A549 (cell line): ENCODE data around the gene ARHGAP4.

Experiments used
- CBX8 ChIP-seq: fragments of 200-600 bp; sonication (generic); IDR thresholded peaks from 2 replicates; pipeline ENCODE4 v1.6.1; 2016
- CHD4 ChIP-seq: fragments of 200-600 bp; sonication (generic); IDR thresholded peaks from 2 replicates; pipeline ENCODE4 v1.6.1; 2016; ENCODE audit warnings: antibody characterized with exemption, mild to moderate bottlenecking, borderline replicate concordance
- KDM1A ChIP-seq: fragments of 200-600 bp; sonication (generic); IDR thresholded peaks from 2 replicates; pipeline ENCODE4 v1.6.1; 2016; ENCODE audit warnings: low read depth, mild to moderate bottlenecking
- POLR2A ChIP-seq: IDR thresholded peaks from 2 replicates; pipeline ENCODE4 v1.6.1; 2012; ENCODE audit warnings: mild to moderate bottlenecking, low read length
- RAD21 ChIP-seq, 2 experiments: fragments of >200 bp in 1 of 2; sonication (Bioruptor Twin) in 1 of 2; formaldehyde crosslinking in 1 of 2; IDR thresholded peaks in 1 of 2; conservative IDR thresholded peaks in 1 of 2; 2 replicates in 1 of 2; 3 replicates in 1 of 2; pipeline ENCODE4 v1.6.1; 2012 to 2018; ENCODE audit warnings: inconsistent platforms in 1 of 2
- TP53 ChIP-seq: fragments of 250-450 bp; sonication (Bioruptor Pico); IDR thresholded peaks from 2 replicates; pipeline ENCODE4 v1.5.0; 2021; ENCODE audit warnings: mild to moderate bottlenecking, moderate library complexity
- TF ChIP-seq, protein P1 (sequence below): fragments of >200 bp; sonication (Bioruptor Twin); formaldehyde crosslinking; IDR thresholded peaks from 3 replicates; pipeline ENCODE4 v1.5.1; 2016

GRCh38 chrX:153953342-153953830 lies 27.3 kb upstream of the ARHGAP4 start:
- TF ChIP-seq, protein P1, sequence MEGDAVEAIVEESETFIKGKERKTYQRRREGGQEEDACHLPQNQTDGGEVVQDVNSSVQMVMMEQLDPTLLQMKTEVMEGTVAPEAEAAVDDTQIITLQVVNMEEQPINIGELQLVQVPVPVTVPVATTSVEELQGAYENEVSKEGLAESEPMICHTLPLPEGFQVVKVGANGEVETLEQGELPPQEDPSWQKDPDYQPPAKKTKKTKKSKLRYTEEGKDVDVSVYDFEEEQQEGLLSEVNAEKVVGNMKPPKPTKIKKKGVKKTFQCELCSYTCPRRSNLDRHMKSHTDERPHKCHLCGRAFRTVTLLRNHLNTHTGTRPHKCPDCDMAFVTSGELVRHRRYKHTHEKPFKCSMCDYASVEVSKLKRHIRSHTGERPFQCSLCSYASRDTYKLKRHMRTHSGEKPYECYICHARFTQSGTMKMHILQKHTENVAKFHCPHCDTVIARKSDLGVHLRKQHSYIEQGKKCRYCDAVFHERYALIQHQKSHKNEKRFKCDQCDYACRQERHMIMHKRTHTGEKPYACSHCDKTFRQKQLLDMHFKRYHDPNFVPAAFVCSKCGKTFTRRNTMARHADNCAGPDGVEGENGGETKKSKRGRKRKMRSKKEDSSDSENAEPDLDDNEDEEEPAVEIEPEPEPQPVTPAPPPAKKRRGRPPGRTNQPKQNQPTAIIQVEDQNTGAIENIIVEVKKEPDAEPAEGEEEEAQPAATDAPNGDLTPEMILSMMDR = peak; percentile 70
- no peak for TF ChIP-seq KDM1A
- TF ChIP-seq CBX8 = no peak
- no peak for TF ChIP-seq TP53 (CRISPR knock-in tag)
- no peak for TF ChIP-seq CHD4
- TF ChIP-seq RAD21 (conservative IDR thresholded peaks at IDR 0.05 in 1 of 2, IDR thresholded peaks at IDR 0.05 in 1 of 2) = peak; percentile 65 to 75
- TF ChIP-seq POLR2A = no peak
